IPS-NIHi7 (cell line): Measurements from ENCODE around the gene FEM1C.

Source experiments
- DNase-seq: peaks from one replicate; pipeline ENCODE4 v3.0.0; 2012; ENCODE audit warnings: mixed read lengths; ENCODE audit errors: extremely low spot score

The FEM1C gene

GRCh38 chr5:115544436-115545350, at the start of gene FEM1C:
Gene FEM1C (minus strand): TSS chr5:115544775. CDS start chr5:115543493, 1,282 bp downstream.
- peak; percentile 98 for DNase-seq

GRCh38 chr5:115589043-115589442, 44.5 kb upstream of the FEM1C start:
- no peak for DNase-seq

DNA sequence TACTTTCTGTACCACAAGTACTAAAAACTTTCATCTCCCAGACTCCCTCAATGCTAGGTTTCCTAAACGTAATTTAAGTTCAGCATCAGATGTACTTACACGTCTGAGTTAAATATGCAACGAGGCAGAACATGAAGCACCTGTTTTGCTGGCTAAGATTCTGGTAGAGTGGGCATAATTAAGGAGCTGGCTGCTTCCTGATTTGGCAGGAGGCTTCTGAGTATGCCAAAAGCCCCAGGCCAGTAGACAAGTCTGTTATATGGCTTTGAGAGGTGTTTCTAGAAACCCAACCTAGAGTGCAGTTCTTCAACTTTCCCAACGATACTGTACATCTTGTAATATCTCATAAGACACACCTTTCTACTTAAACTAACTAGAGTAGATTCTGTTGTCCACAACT, 44.1 kb upstream of the FEM1C start:
- DNase-seq, result no peak

GRCh38 chr5:115586525-115587146, 42.1 kb upstream of the FEM1C start:
- DNase-seq, result peak; percentile 14

DNA sequence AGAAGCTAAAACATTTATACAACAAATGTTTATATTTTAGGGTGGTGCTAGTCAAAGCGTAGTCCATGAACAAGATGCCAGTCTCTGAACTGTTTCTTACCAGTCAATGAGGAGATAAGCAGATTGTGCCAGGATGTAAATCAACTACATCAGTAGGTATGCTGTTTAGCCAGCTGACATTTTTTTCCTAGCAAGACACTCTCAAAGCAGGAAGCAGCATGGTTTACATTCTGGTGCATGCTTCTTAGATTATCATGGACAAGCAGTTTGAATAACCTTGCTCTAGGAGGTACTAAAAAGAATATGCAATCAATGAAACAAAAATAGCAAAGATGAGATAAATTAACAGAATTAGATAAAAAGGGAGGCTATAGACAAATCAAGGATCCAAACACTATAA, 40.7 kb upstream of the FEM1C start:
- no peak for DNase-seq

DNA sequence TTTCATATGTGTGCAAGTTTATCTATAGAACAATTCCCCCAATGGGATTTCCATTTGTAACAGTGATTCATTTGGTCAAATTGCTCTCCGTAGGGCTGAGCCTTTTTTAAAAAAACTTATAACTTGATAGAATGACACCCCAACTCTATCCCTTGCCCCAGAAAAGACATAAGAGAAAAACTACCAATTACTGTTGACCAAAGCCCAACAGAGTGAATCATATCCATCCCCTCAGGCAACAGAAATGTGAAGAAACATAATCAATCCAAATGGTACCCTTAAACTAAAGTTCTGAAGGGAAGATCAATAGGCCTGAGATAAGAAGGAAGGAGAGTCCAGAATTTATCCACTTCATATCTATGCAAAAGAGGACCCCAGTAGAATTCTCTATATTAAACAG, 39.9 kb upstream of the FEM1C start:
- DNase-seq, result no peak

- peak; percentile 10 for DNase-seq
Measured at GRCh38 chr5:115583474-115583873, 38.9 kb upstream of the FEM1C start.

- DNase-seq, result no peak
Measured at GRCh38 chr5:115580941-115581340, 36.4 kb upstream of the FEM1C start.

- DNase-seq, result no peak
Measured at GRCh38 chr5:115579747-115580173, 35.2 kb upstream of the FEM1C start.

- DNase-seq, result no peak
Measured at GRCh38 chr5:115579216-115579615, 34.6 kb upstream of the FEM1C start.

- no peak for DNase-seq
Measured at GRCh38 chr5:115578657-115579056, 34.1 kb upstream of the FEM1C start.

GRCh38 chr5:115577741-115578140, 33.2 kb upstream of the FEM1C start:
- DNase-seq, result no peak

DNA sequence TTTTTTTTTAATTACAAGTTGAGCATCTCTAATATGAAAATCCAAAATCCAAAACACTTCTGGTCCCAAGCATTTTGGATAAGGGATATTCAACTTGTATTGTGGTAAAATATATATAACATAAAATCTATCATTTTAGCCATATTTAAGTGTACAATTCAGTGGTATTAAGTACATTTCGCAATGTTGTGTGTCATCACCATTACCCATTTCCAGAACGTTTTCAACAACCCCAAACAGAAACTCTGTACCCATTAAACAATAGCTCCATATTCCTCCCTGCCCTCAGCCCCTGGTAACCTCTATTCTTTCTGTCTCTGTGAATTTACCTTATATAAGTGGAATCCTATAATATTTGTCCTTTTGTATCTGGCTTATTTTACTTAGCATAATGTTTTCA, 32.8 kb upstream of the FEM1C start:
- no peak for DNase-seq

GRCh38 chr5:115575167-115576070, 30.8 kb upstream of the FEM1C start:
- DNase-seq, result no peak

DNA sequence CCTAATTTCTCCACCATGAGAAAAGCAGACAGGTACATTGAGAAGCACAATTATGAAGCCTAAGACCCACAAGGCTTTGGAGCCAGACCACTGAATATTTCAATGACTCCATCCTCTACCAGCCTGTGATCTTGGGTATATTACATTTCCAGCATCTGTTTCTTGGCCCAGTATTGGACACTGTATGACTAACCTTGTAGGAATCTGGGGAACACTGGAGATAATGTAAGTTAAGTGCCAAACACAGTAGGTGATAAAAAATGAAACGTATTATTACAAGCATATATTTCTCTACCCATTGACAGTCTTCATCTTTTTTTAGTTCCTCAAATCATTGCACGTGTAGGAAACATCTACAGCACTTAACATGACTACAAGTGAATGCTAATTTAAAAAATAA, 28.6 kb upstream of the FEM1C start:
- no peak for DNase-seq

- peak; percentile 28 for DNase-seq
Measured at GRCh38 chr5:115571441-115571878, 26.9 kb upstream of the FEM1C start.

DNA sequence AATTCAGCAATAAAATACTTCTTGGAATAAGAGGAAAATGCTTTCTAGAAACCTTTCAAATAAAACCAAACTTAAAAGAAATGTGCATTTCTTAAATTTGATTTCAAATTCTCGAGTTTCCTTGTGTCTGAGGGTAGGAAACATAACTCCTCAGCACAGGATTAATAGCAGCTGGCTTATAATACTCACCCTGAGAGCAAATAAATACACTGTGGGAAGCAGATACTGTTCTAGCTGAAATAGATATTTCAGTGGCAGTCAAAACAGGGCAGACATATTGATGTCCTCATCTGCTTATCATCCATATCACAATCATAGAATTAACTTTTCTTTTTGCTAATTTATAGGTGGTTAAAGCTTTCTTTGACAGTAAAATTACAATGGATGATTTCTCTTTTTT, 24.1 kb upstream of the FEM1C start:
- no peak for DNase-seq

GRCh38 chr5:115565233-115565632, 20.7 kb upstream of the FEM1C start:
- DNase-seq, result no peak

DNA sequence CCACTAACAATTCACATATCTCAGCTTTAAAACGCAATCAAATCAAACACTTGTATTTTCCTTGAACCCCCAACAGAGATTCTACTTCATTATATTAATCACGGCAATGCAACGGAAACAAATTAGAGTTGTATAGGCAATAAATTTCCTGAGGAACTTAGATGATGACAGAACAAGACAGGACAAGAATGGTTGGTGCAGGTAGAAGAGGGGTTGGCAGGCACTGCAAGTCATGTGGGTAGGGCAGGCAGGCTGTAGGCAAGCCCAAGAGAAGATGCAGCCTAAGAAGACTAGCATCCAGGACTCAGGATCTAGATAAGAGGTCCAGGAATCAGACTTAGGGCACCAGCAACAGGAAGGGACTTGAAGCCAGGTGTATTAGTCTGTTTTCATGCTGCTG, 16.6 kb upstream of the FEM1C start:
- no peak for DNase-seq

DNA sequence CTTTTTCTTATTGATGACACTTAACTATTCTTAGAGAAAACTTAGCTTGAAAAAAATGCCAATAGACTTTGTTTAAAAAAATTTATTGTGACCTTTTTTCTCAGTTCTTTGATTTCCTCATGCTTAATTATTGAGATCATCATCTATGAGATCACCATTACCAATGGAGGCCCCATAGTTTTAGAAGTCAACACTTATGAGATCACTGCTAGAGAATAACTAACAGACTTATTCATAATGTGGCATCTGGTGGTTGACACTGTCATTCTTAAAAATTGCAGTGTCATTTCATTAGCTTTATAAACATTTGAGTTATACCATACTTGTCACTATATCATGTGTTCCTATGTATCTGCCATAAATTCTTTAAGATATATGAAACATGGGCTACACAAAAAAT, 14.9 kb upstream of the FEM1C start:
- DNase-seq, result no peak

- no peak for DNase-seq
Measured at GRCh38 chr5:115558388-115558956, 13.9 kb upstream of the FEM1C start.
